ENCODE data around the gene AUTS2.

AUTS2 gene

GRCh38 chr7:69837387-69838068 is 239.3 kb downstream of the AUTS2 start:
- Histone ChIP-seq H3K4me1 (no peaks in the 10 kb centered on the region), H3K27me3 (no peaks in the 10 kb centered on the region), H3K27ac (no peak overlapping the region), H3K36me3 (no peaks in the 10 kb centered on the region), H3K9me3 (no peaks in the 10 kb centered on the region), H3K4me3 (no peak overlapping the region)
- TF ChIP-seq CTCF (IDR thresholded peaks at IDR 0.05) = no peak
- no peak for DNase-seq
- intact Hi-C loops (cut with DNase I; ENCODE audit: low total_unique reads) = loop anchor here (10.0 kb wide), 1 partner anchor 1883 kb away; no protein-coding TSS in a partner anchor

GRCh38 chr7:69839782-69840181 is 241.5 kb downstream of the AUTS2 start:
- no peaks in the 10 kb centered on the region for H3K36me3 ChIP-seq
- intact Hi-C loops (cut with DNase I; ENCODE audit: low total_unique reads) = loop anchor here (10.0 kb wide), 1 partner anchor 1885 kb away; no protein-coding TSS in a partner anchor
- H3K9me3 ChIP-seq = no peaks in the 10 kb centered on the region
- no peak for TF ChIP-seq CTCF (IDR thresholded peaks at IDR 0.05)
- no peaks in the 10 kb centered on the region for H3K27me3 ChIP-seq
- no peak for DNase-seq
- no peaks in the 10 kb centered on the region for H3K4me1 ChIP-seq
- no peak overlapping the region for H3K4me3 ChIP-seq
- H3K27ac ChIP-seq = no peak overlapping the region

- no peaks in the 10 kb centered on the region for H3K27me3 ChIP-seq
- H3K4me1 ChIP-seq = no peaks in the 10 kb centered on the region
- no peak for DNase-seq
- intact Hi-C loops (cut with DNase I; ENCODE audit: low total_unique reads) = no loop called here
- H3K9me3 ChIP-seq = no peaks in the 10 kb centered on the region
- no peak overlapping the region for H3K4me3 ChIP-seq
- no peaks in the 10 kb centered on the region for H3K36me3 ChIP-seq
- no peak for TF ChIP-seq CTCF (IDR thresholded peaks at IDR 0.05)
- H3K27ac ChIP-seq = no peak overlapping the region
These were observed 242.0 kb downstream of the AUTS2 start for GRCh38 chr7:69840248-69840647.

GRCh38 chr7:69843653-69844052 is 245.4 kb downstream of the AUTS2 start:
- no peaks in the 10 kb centered on the region for H3K36me3 ChIP-seq
- no peak overlapping the region for H3K4me3 ChIP-seq
- H3K4me1 ChIP-seq = no peaks in the 10 kb centered on the region
- intact Hi-C loops (cut with DNase I; ENCODE audit: low total_unique reads) = no loop called here
- H3K9me3 ChIP-seq = no peaks in the 10 kb centered on the region
- no peak for DNase-seq
- H3K27ac ChIP-seq = no peak overlapping the region
- no peak for TF ChIP-seq CTCF (IDR thresholded peaks at IDR 0.05)
- no peaks in the 10 kb centered on the region for H3K27me3 ChIP-seq

GRCh38 chr7:69844264-69844868 is 246.1 kb downstream of the AUTS2 start:
- Histone ChIP-seq H3K9me3 (no peaks in the 10 kb centered on the region), H3K27me3 (no peaks in the 10 kb centered on the region), H3K36me3 (no peaks in the 10 kb centered on the region), H3K27ac (no peak overlapping the region), H3K4me3 (no peak overlapping the region), H3K4me1 (no peaks in the 10 kb centered on the region)
- intact Hi-C loops (cut with DNase I; ENCODE audit: low total_unique reads) = no loop called here
- DNase-seq = no peak
- no peak for TF ChIP-seq CTCF (IDR thresholded peaks at IDR 0.05)
